Neural crest cell (in vitro differentiated cells): Measurements from ENCODE around the gene BGN. TPM values are rescaled to one million over a fixed set of nuclear protein-coding genes. Genes with fewer than 3 reads are reported as not detected.

Experiments used
- DNase-seq: peaks from one replicate; pipeline ENCODE4 v3.0.0; 2021; ENCODE audit warnings: low read depth, mixed read lengths, low spot score
- H3K27ac Mint-ChIP-seq: one replicate; pipeline ENCODE4 v1.8.0; 2021; ENCODE audit warnings: mild to moderate bottlenecking, mixed read lengths; ENCODE audit not compliant: unreplicated experiment
- H3K27me3 Mint-ChIP-seq: 2 replicates; pipeline ENCODE4 v1.8.0; 2021; ENCODE audit warnings: low read depth, mild to moderate bottlenecking, mixed read lengths
- H3K36me3 Mint-ChIP-seq: 2 replicates; pipeline ENCODE4 v1.8.0; 2021; ENCODE audit warnings: low read depth, mild to moderate bottlenecking, mixed read lengths
- H3K4me1 Mint-ChIP-seq: 2 replicates; pipeline ENCODE4 v1.8.0; 2021; ENCODE audit warnings: mixed read lengths
- H3K4me3 Mint-ChIP-seq: one replicate; pipeline ENCODE4 v1.8.0; 2021; ENCODE audit warnings: mild to moderate bottlenecking, mixed read lengths
- H3K9me3 Mint-ChIP-seq: 2 replicates; pipeline ENCODE4 v1.8.0; 2021; ENCODE audit warnings: mixed read lengths
- total RNA-seq: library from RNA; stranded (reverse); gene quantifications from 2 replicates; pipeline ENCODE4 v1.2.1, GENCODE V29; 2021
- TF ChIP-seq, protein P1 (sequence below): fragments of 200-600 bp; sonication (generic); conservative IDR thresholded peaks from 2 replicates; pipeline ENCODE4 v1.5.0; 2021; ENCODE audit warnings: antibody characterized with exemption, mild to moderate bottlenecking

Gene BGN
- total RNA-seq, 1 donor from 2014 or later = 80.6 TPM

DNA sequence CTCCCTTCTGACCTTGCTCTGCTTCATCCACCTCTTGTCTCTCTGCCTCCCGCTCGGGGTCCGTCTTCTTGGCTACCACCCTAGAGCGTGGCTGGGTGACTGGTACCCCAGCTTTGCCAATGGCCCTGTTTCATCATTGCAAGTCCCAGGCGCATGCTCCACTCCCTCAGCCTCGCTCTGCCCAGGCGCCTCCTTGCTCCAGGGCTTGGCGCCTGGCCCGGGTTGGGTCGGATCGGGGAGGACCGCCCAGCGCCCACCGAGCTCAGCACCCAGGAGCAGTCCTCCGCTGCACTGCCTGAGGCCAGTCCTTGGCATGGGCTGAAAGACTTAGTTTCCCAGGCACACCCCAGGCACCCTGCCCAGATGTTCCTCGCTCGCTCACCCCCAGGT lies 577 bp downstream of the BGN start:
- Mint-ChIP-seq H3K27me3 (no peaks in the 10 kb centered on the region), H3K4me3 (peak overlapping the region; percentile 80), H3K36me3 (no peaks in the 10 kb centered on the region), H3K4me1 (peaks cover 5% of the 10 kb centered on the region), H3K9me3 (no peaks in the 10 kb centered on the region), H3K27ac (no peak overlapping the region)
- TF ChIP-seq, protein P1, sequence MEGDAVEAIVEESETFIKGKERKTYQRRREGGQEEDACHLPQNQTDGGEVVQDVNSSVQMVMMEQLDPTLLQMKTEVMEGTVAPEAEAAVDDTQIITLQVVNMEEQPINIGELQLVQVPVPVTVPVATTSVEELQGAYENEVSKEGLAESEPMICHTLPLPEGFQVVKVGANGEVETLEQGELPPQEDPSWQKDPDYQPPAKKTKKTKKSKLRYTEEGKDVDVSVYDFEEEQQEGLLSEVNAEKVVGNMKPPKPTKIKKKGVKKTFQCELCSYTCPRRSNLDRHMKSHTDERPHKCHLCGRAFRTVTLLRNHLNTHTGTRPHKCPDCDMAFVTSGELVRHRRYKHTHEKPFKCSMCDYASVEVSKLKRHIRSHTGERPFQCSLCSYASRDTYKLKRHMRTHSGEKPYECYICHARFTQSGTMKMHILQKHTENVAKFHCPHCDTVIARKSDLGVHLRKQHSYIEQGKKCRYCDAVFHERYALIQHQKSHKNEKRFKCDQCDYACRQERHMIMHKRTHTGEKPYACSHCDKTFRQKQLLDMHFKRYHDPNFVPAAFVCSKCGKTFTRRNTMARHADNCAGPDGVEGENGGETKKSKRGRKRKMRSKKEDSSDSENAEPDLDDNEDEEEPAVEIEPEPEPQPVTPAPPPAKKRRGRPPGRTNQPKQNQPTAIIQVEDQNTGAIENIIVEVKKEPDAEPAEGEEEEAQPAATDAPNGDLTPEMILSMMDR = no peak
- DNase-seq = no peak

DNA sequence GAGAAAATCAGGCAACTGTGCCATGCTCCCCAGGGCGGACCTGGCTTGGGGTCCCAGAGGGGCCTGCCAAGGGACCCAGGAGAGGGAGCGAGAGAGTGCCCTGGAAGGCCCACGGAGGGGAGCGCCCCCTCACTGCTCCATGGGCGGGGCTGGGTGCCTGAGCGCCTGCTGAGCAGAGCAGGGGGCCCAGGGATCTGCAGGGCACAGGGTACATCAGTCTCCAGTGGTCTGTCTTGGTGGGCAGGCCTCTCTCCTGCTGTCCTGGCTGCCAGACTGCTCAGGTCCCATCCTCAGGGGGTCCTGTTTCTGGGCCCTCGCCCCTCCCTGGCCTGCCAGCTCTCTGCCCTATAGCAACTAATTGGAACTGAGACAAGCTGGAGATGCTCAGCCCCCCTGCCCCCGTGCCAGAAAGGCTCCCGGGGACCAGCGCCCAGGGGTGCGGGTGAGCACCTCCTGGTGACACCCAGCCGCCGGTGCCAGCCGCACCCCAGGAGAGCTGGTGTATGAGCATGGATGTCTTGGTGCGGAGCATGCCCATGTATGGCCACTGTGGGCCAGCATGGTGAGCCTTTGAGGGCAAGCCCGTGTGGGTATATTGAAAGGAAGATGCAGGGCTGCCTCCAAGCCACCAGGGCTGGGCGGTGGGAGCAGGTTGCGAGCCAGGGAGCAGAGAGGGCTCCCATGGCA lies 1.3 kb downstream of the BGN start:
- Mint-ChIP-seq H3K36me3 (peaks cover 7% of the 10 kb centered on the region), H3K27ac (no peak overlapping the region), H3K4me3 (no peak overlapping the region), H3K27me3 (no peaks in the 10 kb centered on the region), H3K9me3 (peaks cover 7% of the 10 kb centered on the region), H3K4me1 (peaks cover 12% of the 10 kb centered on the region)
- DNase-seq = no peak
- TF ChIP-seq, protein P1 = no peak

DNA sequence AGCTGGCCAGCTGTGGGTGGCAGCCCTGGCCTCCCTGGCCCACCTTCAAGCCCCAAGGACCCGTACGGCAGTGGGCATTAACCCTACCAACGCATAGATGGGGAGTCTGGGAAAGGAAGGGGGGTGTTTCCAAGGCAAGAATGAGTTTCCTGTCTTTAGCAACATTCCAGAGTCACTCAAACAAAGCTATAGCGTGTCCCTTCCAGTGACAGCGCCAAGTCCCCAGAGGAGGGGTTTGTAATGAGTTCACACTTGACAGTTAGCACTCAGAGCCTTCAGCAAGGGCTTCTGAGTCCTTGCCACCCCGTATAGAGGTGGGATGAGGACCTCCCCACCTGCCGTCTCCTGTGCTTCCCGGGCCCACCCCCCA lies 1.8 kb downstream of the BGN start:
- no peak overlapping the region for H3K27ac Mint-ChIP-seq
- peaks cover 7% of the 10 kb centered on the region for H3K9me3 Mint-ChIP-seq
- peaks cover 7% of the 10 kb centered on the region for H3K36me3 Mint-ChIP-seq
- H3K27me3 Mint-ChIP-seq = no peaks in the 10 kb centered on the region
- TF ChIP-seq, protein P1 = no peak
- peaks cover 12% of the 10 kb centered on the region for H3K4me1 Mint-ChIP-seq
- H3K4me3 Mint-ChIP-seq = no peak overlapping the region
- no peak for DNase-seq

DNA sequence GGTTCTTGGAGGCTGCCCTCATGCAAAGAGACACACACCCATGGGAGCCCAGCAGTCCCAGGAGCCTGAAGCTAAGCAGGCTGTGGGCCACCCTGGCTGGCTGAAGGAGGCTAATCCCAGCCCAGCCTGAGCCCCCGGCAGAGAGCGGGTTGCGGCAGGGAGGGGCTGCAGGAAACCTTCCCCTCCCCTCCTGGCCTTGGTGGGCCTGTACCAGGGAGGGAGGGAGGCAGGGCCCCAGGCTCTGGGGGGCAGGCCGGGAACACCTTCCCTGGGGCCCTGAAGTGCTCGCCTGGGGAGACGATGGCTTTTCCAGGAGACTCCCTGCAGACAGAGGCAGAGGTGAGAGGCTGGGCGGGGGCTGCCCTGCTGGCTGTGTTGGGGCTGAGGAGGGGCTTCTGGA lies 3.7 kb downstream of the BGN start:
- H3K4me3 Mint-ChIP-seq = no peak overlapping the region
- no peak for DNase-seq
- peaks cover 7% of the 10 kb centered on the region for H3K36me3 Mint-ChIP-seq
- H3K4me1 Mint-ChIP-seq = peaks cover 12% of the 10 kb centered on the region
- no peaks in the 10 kb centered on the region for H3K27me3 Mint-ChIP-seq
- H3K9me3 Mint-ChIP-seq = peaks cover 7% of the 10 kb centered on the region
- no peak overlapping the region for H3K27ac Mint-ChIP-seq
- TF ChIP-seq, protein P1 = no peak

DNA sequence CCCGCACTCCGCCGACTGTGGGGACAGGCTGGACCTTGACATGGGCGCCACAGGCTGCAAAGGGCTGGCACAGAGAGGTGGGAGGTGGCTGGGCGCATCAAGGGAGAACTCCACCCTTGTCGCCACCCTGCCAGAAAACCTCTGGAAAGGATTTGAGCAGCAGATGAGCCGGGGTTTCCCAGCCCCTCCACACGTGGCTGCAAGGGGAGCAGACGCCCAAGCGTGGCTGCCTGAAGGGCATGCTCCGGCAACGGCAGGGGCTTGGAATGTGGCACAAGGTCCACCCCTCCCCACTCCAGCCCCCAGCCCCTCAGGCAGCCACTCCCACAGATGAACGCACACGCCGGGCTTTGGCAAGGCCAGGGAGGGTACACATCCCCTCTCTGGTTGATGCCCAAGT lies 4.6 kb downstream of the BGN start:
- no peak for DNase-seq
- Mint-ChIP-seq H3K4me3 (no peak overlapping the region), H3K9me3 (peaks cover 7% of the 10 kb centered on the region), H3K4me1 (peaks cover 7% of the 10 kb centered on the region), H3K27me3 (no peaks in the 10 kb centered on the region), H3K27ac (no peak overlapping the region), H3K36me3 (peaks cover 7% of the 10 kb centered on the region)
- TF ChIP-seq, protein P1 = no peak
